Calu3 (cell line): ENCODE data around the gene TRIM17. TPM values are rescaled to one million over a fixed set of nuclear protein-coding genes. Genes with fewer than 3 reads are reported as not detected.

Experiments used
- BruUV-seq: library from RNA; stranded (reverse); fragments of 400-500 nt; replicated peaks from 2 replicates; lab custom pipeline; 2021; lab: Mats Ljungman, UMichigan
- CTCF ChIA-PET: fragments of 300-600 bp; sonication (Branson Sonifier 250); formaldehyde crosslinking; loops from one replicate; lab custom pipeline; 2022; ENCODE audit warnings: antibody characterized with exemption; lab: Charles Lee
- DNase-seq: peaks from one replicate; pipeline ENCODE4 v3.0.0; 2022
- H3K27ac Mint-ChIP-seq: one replicate; pipeline ENCODE4 v1.8.0; 2022; ENCODE audit warnings: mixed read lengths; ENCODE audit not compliant: unreplicated experiment
- H3K27me3 Mint-ChIP-seq: one replicate; pipeline ENCODE4 v1.8.0; 2022; ENCODE audit warnings: mixed read lengths; ENCODE audit not compliant: unreplicated experiment
- H3K36me3 Mint-ChIP-seq: one replicate; pipeline ENCODE4 v1.8.0; 2022; ENCODE audit warnings: mild to moderate bottlenecking, moderate library complexity, mixed read lengths; ENCODE audit not compliant: insufficient read depth, unreplicated experiment
- H3K4me1 Mint-ChIP-seq: one replicate; pipeline ENCODE4 v1.8.0; 2022; ENCODE audit warnings: mild to moderate bottlenecking, low read depth, mixed read lengths; ENCODE audit not compliant: unreplicated experiment
- H3K4me3 Mint-ChIP-seq: one replicate; pipeline ENCODE4 v1.8.0; 2022; ENCODE audit warnings: mild to moderate bottlenecking, low read depth, moderate library complexity, mixed read lengths; ENCODE audit not compliant: unreplicated experiment
- H3K9me3 Mint-ChIP-seq: one replicate; pipeline ENCODE4 v1.8.0; 2022; ENCODE audit warnings: low read depth, mixed read lengths; ENCODE audit not compliant: unreplicated experiment
- intact Hi-C: fragments of 100-400 bp; cut with micrococcal nuclease; formaldehyde crosslinking; loops from one replicate; pipeline ENCODE4 v1.10.0; 2022; ENCODE audit not compliant: unreplicated experiment
- total RNA-seq: library from RNA; stranded (reverse); gene quantifications from 2 replicates; pipeline ENCODE4 v1.2.3, GENCODE V29; 2022
- TF ChIP-seq, protein P1 (sequence below): fragments of 200-600 bp; IDR thresholded peaks from one replicate; pipeline ENCODE4 v1.8.0; 2022; ENCODE audit warnings: antibody characterized with exemption; ENCODE audit not compliant: unreplicated experiment

The TRIM17 gene
- total RNA-seq, 1 experiment from 2014 or later = 3.8 TPM

DNA sequence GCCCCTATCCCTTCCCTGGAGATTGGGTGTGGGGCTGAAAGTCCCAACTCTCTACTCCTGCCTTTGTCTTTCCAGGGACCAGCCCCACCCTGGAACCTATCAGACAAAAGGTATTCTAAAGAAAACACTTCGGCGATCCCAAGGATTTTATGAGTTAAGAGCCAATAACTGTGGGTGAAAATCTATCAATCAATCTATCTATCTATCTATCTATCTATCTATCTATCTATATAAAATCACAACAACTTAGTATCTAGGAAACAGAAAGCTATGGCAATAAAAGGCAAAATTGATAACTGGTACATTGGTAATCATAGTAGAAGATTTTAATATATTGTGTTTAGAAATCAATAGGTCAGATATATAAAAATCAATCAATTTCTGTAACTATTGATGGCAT, 32.9 kb downstream of the TRIM17 start:
- CTCF ChIA-PET = no interaction called here
- DNase-seq = no peak
- Mint-ChIP-seq H3K4me1 (no peaks in the 10 kb centered on the region), H3K27ac (no peak overlapping the region), H3K27me3 (no peaks in the 10 kb centered on the region), H3K9me3 (no peaks in the 10 kb centered on the region), H3K36me3 (peaks cover 5% of the 10 kb centered on the region), H3K4me3 (no peak overlapping the region)
- BruUV-seq = no TSS peak
- TF ChIP-seq, protein P1, sequence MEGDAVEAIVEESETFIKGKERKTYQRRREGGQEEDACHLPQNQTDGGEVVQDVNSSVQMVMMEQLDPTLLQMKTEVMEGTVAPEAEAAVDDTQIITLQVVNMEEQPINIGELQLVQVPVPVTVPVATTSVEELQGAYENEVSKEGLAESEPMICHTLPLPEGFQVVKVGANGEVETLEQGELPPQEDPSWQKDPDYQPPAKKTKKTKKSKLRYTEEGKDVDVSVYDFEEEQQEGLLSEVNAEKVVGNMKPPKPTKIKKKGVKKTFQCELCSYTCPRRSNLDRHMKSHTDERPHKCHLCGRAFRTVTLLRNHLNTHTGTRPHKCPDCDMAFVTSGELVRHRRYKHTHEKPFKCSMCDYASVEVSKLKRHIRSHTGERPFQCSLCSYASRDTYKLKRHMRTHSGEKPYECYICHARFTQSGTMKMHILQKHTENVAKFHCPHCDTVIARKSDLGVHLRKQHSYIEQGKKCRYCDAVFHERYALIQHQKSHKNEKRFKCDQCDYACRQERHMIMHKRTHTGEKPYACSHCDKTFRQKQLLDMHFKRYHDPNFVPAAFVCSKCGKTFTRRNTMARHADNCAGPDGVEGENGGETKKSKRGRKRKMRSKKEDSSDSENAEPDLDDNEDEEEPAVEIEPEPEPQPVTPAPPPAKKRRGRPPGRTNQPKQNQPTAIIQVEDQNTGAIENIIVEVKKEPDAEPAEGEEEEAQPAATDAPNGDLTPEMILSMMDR = no peak
- intact Hi-C loops = loop anchor here (5.0 kb wide), 1 partner anchor 74 kb away; a partner anchor contains a TSS

DNA sequence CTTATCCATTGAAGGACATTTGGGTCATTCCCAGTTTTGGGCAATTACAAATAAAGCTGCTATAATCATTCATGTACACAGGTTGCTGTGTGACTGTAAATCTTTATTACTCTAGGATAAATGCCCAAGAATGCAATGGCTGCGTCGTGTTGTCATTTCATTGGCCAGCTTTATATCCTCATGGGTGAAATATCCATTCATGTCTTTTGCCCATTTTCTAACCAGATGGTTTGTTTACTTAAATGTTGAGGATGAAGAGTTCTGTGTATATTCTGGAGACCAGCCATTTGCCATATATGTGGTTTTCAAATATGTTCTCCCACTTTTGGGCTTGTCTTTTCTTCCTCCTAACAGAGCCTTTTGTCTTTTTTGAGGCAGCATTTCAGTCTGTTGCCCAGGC, 35.3 kb downstream of the TRIM17 start:
- BruUV-seq = no TSS peak
- TF ChIP-seq, protein P1 = no peak
- Mint-ChIP-seq H3K9me3 (no peaks in the 10 kb centered on the region), H3K4me3 (no peak overlapping the region), H3K4me1 (no peaks in the 10 kb centered on the region), H3K27ac (no peak overlapping the region), H3K36me3 (peaks cover 19% of the 10 kb centered on the region), H3K27me3 (no peaks in the 10 kb centered on the region)
- DNase-seq = no peak
- CTCF ChIA-PET = interaction anchor here (0.7 kb wide), 1 partner anchor 62 kb away, joined by 3 read pairs; no protein-coding TSS in a partner anchor
- intact Hi-C loops = loop anchor here (5.0 kb wide), 1 partner anchor 76 kb away; a partner anchor contains a TSS

DNA sequence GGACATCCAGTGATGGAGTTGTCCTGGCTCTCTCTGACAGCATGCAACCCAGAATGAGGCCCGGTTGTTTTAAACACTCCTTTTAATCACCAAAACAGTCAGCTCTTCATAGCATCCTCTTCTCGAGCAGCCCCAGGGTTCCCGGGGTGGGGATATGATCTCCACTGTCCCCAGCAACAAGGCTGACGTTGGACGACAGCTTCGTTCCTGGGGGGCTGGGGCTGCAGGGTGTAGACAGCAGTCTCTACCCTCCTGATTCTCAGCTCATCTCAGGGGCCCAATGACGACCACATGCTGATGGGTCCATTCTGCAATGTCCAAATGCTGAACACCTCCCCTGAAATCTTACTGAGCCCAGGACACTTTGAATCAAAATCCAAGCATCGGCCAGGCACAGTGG, 37.0 kb downstream of the TRIM17 start:
- TF ChIP-seq, protein P1 = no peak
- H3K36me3 Mint-ChIP-seq = peaks cover 29% of the 10 kb centered on the region
- H3K9me3 Mint-ChIP-seq = no peaks in the 10 kb centered on the region
- peak overlapping the region; percentile 74 for H3K4me3 Mint-ChIP-seq
- no peaks in the 10 kb centered on the region for H3K27me3 Mint-ChIP-seq
- CTCF ChIA-PET = no interaction called here
- H3K4me1 Mint-ChIP-seq = no peaks in the 10 kb centered on the region
- BruUV-seq = no TSS peak
- DNase-seq = no peak
- no peak overlapping the region for H3K27ac Mint-ChIP-seq
- intact Hi-C loops = loop anchor here (5.0 kb wide), 1 partner anchor 78 kb away; a partner anchor contains a TSS

DNA sequence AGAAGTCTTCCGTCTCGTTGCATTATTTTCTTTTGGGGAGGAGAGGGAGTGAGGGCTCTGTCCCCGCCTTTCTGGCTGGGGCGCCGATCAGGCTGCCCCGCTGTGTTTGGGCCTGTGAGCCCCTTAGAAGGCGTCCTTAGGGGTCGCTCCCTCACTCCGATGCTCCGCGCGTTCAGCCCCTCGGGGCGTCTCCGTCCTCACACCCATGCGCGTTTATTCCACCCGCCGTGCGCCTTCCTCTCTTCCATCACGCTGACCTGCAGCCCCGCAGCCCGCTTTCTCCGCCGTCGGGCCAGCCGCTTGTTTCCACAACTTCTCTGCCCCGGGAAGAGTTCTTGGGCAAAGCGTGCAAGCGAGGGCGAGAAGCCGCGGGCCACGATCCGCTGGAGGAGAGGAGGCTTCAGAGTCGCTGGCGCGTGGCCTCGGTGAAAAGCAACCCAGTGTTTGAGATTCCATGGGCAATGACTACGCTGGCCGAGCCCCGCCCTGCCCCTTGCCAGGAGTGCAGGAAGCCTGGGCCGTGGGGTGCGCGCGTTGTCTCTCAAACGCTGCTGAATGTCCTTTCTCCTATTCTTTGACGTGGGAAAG, 37.7 kb downstream of the TRIM17 start:
- Mint-ChIP-seq H3K9me3 (no peaks in the 10 kb centered on the region), H3K27me3 (no peaks in the 10 kb centered on the region), H3K36me3 (peaks cover 29% of the 10 kb centered on the region), H3K4me3 (peak overlapping the region; percentile 74), H3K4me1 (no peaks in the 10 kb centered on the region), H3K27ac (peak overlapping the region; percentile 46)
- no TSS peak for BruUV-seq
- intact Hi-C loops = no loop called here
- CTCF ChIA-PET = interaction anchor here (0.8 to 1.0 kb wide), 2 partner anchors 79 to 165 kb away, joined by 3 to 7 read pairs; a partner anchor contains a TSS
- no peak for DNase-seq
- TF ChIP-seq, protein P1 = no peak
